Stomach (tissue), 4 donors: ENCODE data around the gene SMAP2.

Experiments
- CTCF ChIP-seq, 7 experiments: fragments of 450-650 bp in 4 of 7; fragments of 200-600 bp in 3 of 7; sonication (generic) in 3 of 7; IDR thresholded peaks; one replicate each; pipeline ENCODE4 v1.5.1; 2016 to 2019; ENCODE audit warnings: antibody characterized with exemption in 7 of 7, control low read depth in 2 of 7, mild to moderate bottlenecking in 1 of 7
- EP300 ChIP-seq: sonication (generic); formaldehyde crosslinking; IDR thresholded peaks from one replicate; pipeline ENCODE4 v1.6.1; 2017; ENCODE audit warnings: antibody characterized with exemption
- POLR2A ChIP-seq, 4 donors: fragments of 450-650 bp; IDR thresholded peaks; one replicate each; pipeline ENCODE4 v1.6.1; 2016; ENCODE audit warnings: antibody characterized with exemption in 4 of 4, control low read depth in 2 of 4, mild to moderate bottlenecking in 1 of 4, moderate library complexity in 1 of 4
- POLR2AphosphoS5 ChIP-seq, 3 donors: sonication (generic); formaldehyde crosslinking; IDR thresholded peaks; one replicate each; pipeline ENCODE4 v1.6.1; 2016; ENCODE audit warnings: antibody characterized with exemption in 3 of 3

- TF ChIP-seq POLR2A (IDR thresholded peaks at IDR 0.05), result no peak
- TF ChIP-seq CTCF (IDR thresholded peaks at IDR 0.05), result no peak
- TF ChIP-seq POLR2AphosphoS5 (IDR thresholded peaks at IDR 0.05), result no peak
- TF ChIP-seq EP300, result no peak
Observed at GRCh38 chr1:40439247-40439646, 65.7 kb downstream of the SMAP2 start.
